ENCODE measurements around the gene ZNF408. TPM values are rescaled to one million over a fixed set of nuclear protein-coding genes. Genes with fewer than 3 reads are reported as not detected.

ZNF408 gene
- total RNA-seq, 2 donors from 2014 or later = 11.0 to 14.7 TPM

GRCh38 chr11:46729110-46730027 lies 28.5 kb downstream of the ZNF408 start:
- H3K9me3 ChIP-seq (ENCODE audit: control insufficient read depth, low read length, poor library complexity, severe bottlenecking) = no peaks in the 10 kb centered on the region
- H3K36me3 Mint-ChIP-seq (ENCODE audit: low read depth) = no peaks in the 10 kb centered on the region
- no peak for DNase-seq
- no peak for ATAC-seq
- peak overlapping the region; percentile 11 for H3K27ac Mint-ChIP-seq
- H3K27me3 Mint-ChIP-seq = no peaks in the 10 kb centered on the region
- no peak overlapping the region for H3K4me3 Mint-ChIP-seq
- H3K4me1 Mint-ChIP-seq = peaks cover 2% of the 10 kb centered on the region

- ATAC-seq = no peak
- H3K4me3 Mint-ChIP-seq = no peak overlapping the region
- H3K27me3 Mint-ChIP-seq = no peaks in the 10 kb centered on the region
- no peaks in the 10 kb centered on the region for H3K9me3 ChIP-seq (ENCODE audit: control insufficient read depth, low read length, poor library complexity, severe bottlenecking)
- H3K4me1 Mint-ChIP-seq = peaks cover 5% of the 10 kb centered on the region
- H3K27ac Mint-ChIP-seq = no peak overlapping the region
- DNase-seq = no peak
- no peaks in the 10 kb centered on the region for H3K36me3 Mint-ChIP-seq (ENCODE audit: low read depth)
Observed at GRCh38 chr11:46731545-46731944, 30.7 kb downstream of the ZNF408 start.

- DNase-seq (no peak), ATAC-seq (no peak)
- Mint-ChIP-seq H3K27me3 (no peaks in the 10 kb centered on the region), H3K4me1 (peaks cover 5% of the 10 kb centered on the region), H3K36me3 (ENCODE audit: low read depth) (no peaks in the 10 kb centered on the region), H3K4me3 (no peak overlapping the region), H3K27ac (peak overlapping the region; percentile 14)
- H3K9me3 ChIP-seq (ENCODE audit: control insufficient read depth, low read length, poor library complexity, severe bottlenecking) = no peaks in the 10 kb centered on the region
Observed at GRCh38 chr11:46733234-46733633, 32.4 kb downstream of the ZNF408 start.

- Mint-ChIP-seq H3K36me3 (ENCODE audit: low read depth) (no peaks in the 10 kb centered on the region), H3K4me1 (peaks cover 3% of the 10 kb centered on the region), H3K4me3 (no peak overlapping the region), H3K27ac (no peak overlapping the region), H3K27me3 (no peaks in the 10 kb centered on the region)
- no peak for DNase-seq
- no peak for ATAC-seq
- H3K9me3 ChIP-seq (ENCODE audit: control insufficient read depth, low read length, poor library complexity, severe bottlenecking) = no peaks in the 10 kb centered on the region
Observed at GRCh38 chr11:46736146-46736545, 35.3 kb downstream of the ZNF408 start.

- DNase-seq (no peak), ATAC-seq (no peak)
- peaks cover 3% of the 10 kb centered on the region for H3K4me1 Mint-ChIP-seq
- H3K36me3 Mint-ChIP-seq (ENCODE audit: low read depth) = no peaks in the 10 kb centered on the region
- H3K27me3 Mint-ChIP-seq = no peaks in the 10 kb centered on the region
- no peak overlapping the region for H3K27ac Mint-ChIP-seq
- H3K4me3 Mint-ChIP-seq = no peak overlapping the region
- H3K9me3 ChIP-seq (ENCODE audit: control insufficient read depth, low read length, poor library complexity, severe bottlenecking) = no peaks in the 10 kb centered on the region
Observed at GRCh38 chr11:46736615-46737014, 35.8 kb downstream of the ZNF408 start.

- H3K9me3 ChIP-seq (ENCODE audit: control insufficient read depth, low read length, poor library complexity, severe bottlenecking) = no peaks in the 10 kb centered on the region
- Mint-ChIP-seq H3K27ac (no peak overlapping the region), H3K36me3 (ENCODE audit: low read depth) (peaks cover 2% of the 10 kb centered on the region), H3K4me1 (peaks cover 3% of the 10 kb centered on the region), H3K27me3 (no peaks in the 10 kb centered on the region), H3K4me3 (no peak overlapping the region)
- ATAC-seq = no peak
- no peak for DNase-seq
Observed at GRCh38 chr11:46737699-46738098, 36.9 kb downstream of the ZNF408 start.

- Mint-ChIP-seq H3K4me1 (peaks cover 3% of the 10 kb centered on the region), H3K27ac (no peak overlapping the region), H3K27me3 (no peaks in the 10 kb centered on the region), H3K4me3 (no peak overlapping the region), H3K36me3 (ENCODE audit: low read depth) (peaks cover 10% of the 10 kb centered on the region)
- DNase-seq (no peak), ATAC-seq (no peak)
- H3K9me3 ChIP-seq (ENCODE audit: control insufficient read depth, low read length, poor library complexity, severe bottlenecking) = no peaks in the 10 kb centered on the region
Observed at GRCh38 chr11:46738887-46739286, 38.1 kb downstream of the ZNF408 start.

GRCh38 chr11:46741600-46742484 lies 41.0 kb downstream of the ZNF408 start:
- no peaks in the 10 kb centered on the region for H3K4me1 Mint-ChIP-seq
- no peak for ATAC-seq
- H3K27me3 Mint-ChIP-seq = no peaks in the 10 kb centered on the region
- H3K9me3 ChIP-seq (ENCODE audit: control insufficient read depth, low read length, poor library complexity, severe bottlenecking) = no peaks in the 10 kb centered on the region
- H3K4me3 Mint-ChIP-seq = no peak overlapping the region
- no peak overlapping the region for H3K27ac Mint-ChIP-seq
- DNase-seq = no peak
- H3K36me3 Mint-ChIP-seq (ENCODE audit: low read depth) = peaks cover 14% of the 10 kb centered on the region

- ATAC-seq = no peak
- Mint-ChIP-seq H3K27ac (no peak overlapping the region), H3K36me3 (ENCODE audit: low read depth) (peaks cover 19% of the 10 kb centered on the region)
Observed at GRCh38 chr11:46743043-46743442, 42.2 kb downstream of the ZNF408 start.

GRCh38 chr11:46743693-46744339 lies 43.0 kb downstream of the ZNF408 start:
- Mint-ChIP-seq H3K27ac (no peak overlapping the region), H3K4me1 (peaks cover 3% of the 10 kb centered on the region), H3K36me3 (ENCODE audit: low read depth) (peaks cover 21% of the 10 kb centered on the region), H3K4me3 (no peak overlapping the region), H3K27me3 (no peaks in the 10 kb centered on the region)
- H3K9me3 ChIP-seq (ENCODE audit: control insufficient read depth, low read length, poor library complexity, severe bottlenecking) = no peaks in the 10 kb centered on the region
- DNase-seq (no peak), ATAC-seq (no peak)

More at GRCh38 chr11:46743043-46743442, 42.2 kb downstream of the ZNF408 start:
- no peaks in the 10 kb centered on the region for H3K9me3 ChIP-seq (ENCODE audit: control insufficient read depth, low read length, poor library complexity, severe bottlenecking)
- no peak for DNase-seq
- peaks cover 1% of the 10 kb centered on the region for H3K4me1 Mint-ChIP-seq
- H3K4me3 Mint-ChIP-seq = no peak overlapping the region
- H3K27me3 Mint-ChIP-seq = no peaks in the 10 kb centered on the region

- no peaks in the 10 kb centered on the region for H3K9me3 ChIP-seq (ENCODE audit: control insufficient read depth, low read length, poor library complexity, severe bottlenecking)
- no peak for ATAC-seq
- H3K27me3 Mint-ChIP-seq = no peaks in the 10 kb centered on the region
- H3K4me3 Mint-ChIP-seq = no peak overlapping the region
- DNase-seq = no peak
- H3K36me3 Mint-ChIP-seq (ENCODE audit: low read depth) = peaks cover 24% of the 10 kb centered on the region
- H3K27ac Mint-ChIP-seq = no peak overlapping the region
- H3K4me1 Mint-ChIP-seq = peaks cover 3% of the 10 kb centered on the region
Observed at GRCh38 chr11:46745328-46745727, 44.5 kb downstream of the ZNF408 start.

- Mint-ChIP-seq H3K4me3 (no peak overlapping the region), H3K27me3 (no peaks in the 10 kb centered on the region), H3K27ac (no peak overlapping the region), H3K4me1 (peaks cover 3% of the 10 kb centered on the region), H3K36me3 (ENCODE audit: low read depth) (peaks cover 24% of the 10 kb centered on the region)
- no peaks in the 10 kb centered on the region for H3K9me3 ChIP-seq (ENCODE audit: control insufficient read depth, low read length, poor library complexity, severe bottlenecking)
- DNase-seq (no peak), ATAC-seq (no peak)
Observed at GRCh38 chr11:46745995-46746394, 45.2 kb downstream of the ZNF408 start.

GRCh38 chr11:46747150-46747549 lies 46.3 kb downstream of the ZNF408 start:
- DNase-seq (no peak), ATAC-seq (no peak)
- no peaks in the 10 kb centered on the region for H3K9me3 ChIP-seq (ENCODE audit: control insufficient read depth, low read length, poor library complexity, severe bottlenecking)
- H3K27me3 Mint-ChIP-seq = no peaks in the 10 kb centered on the region
- H3K36me3 Mint-ChIP-seq (ENCODE audit: low read depth) = peaks cover 24% of the 10 kb centered on the region
- H3K4me3 Mint-ChIP-seq = no peak overlapping the region
- H3K4me1 Mint-ChIP-seq = peaks cover 3% of the 10 kb centered on the region
- no peak overlapping the region for H3K27ac Mint-ChIP-seq

All from T-helper 17 cell (primary cell).